Ureter (tissue), 1 donor: ENCODE results near the gene RASA3. TPM values are rescaled to one million over a fixed set of nuclear protein-coding genes. Genes with fewer than 3 reads are reported as not detected.
"Not testable (repeated sequence)": the region's sequence is repeated elsewhere in the genome, so short reads cannot be mapped to it uniquely, and the experiment has no call there.

Experiments
- DNase-seq: peaks from one replicate; pipeline ENCODE4 v3.0.0-alpha.2; 2020; ENCODE audit warnings: low spot score
- total RNA-seq: library from RNA; stranded (reverse); gene quantifications from one replicate; pipeline ENCODE4 v1.2.4, GENCODE V29; 2023
- donor health status: DM: yes; HTN: yes; CAD: no.

The RASA3 gene
- total RNA-seq, 1 donor from 2014 or later = 22.4 TPM

- no peak for DNase-seq
These were observed 23.8 kb upstream of the RASA3 start for GRCh38 chr13:114155926-114156883.

- no peak for DNase-seq
These were observed 22.9 kb upstream of the RASA3 start for GRCh38 chr13:114155320-114155719.

GRCh38 chr13:114154476-114154875, 22.1 kb upstream of the RASA3 start:
- no peak for DNase-seq

- DNase-seq = no peak
These were observed 21.2 kb upstream of the RASA3 start for GRCh38 chr13:114153485-114154080.

GRCh38 chr13:114152831-114153371, 20.5 kb upstream of the RASA3 start:
- no peak for DNase-seq

GRCh38 chr13:114152285-114152645, 19.8 kb upstream of the RASA3 start:
- no peak for DNase-seq

- no peak for DNase-seq
These were observed 19.3 kb upstream of the RASA3 start for GRCh38 chr13:114151565-114152284.

- DNase-seq = no peak
These were observed 18.6 kb upstream of the RASA3 start for GRCh38 chr13:114151031-114151430.

- DNase-seq = no peak
These were observed 17.6 kb upstream of the RASA3 start for GRCh38 chr13:114149774-114150740.

- DNase-seq = not testable (repeated sequence)
These were observed 16.5 kb upstream of the RASA3 start for GRCh38 chr13:114148886-114149285.

GRCh38 chr13:114148521-114148855, 16.1 kb upstream of the RASA3 start:
- DNase-seq = no peak

- DNase-seq = no peak
These were observed 15.5 kb upstream of the RASA3 start for GRCh38 chr13:114147803-114148520.

GRCh38 chr13:114146629-114147028, 14.2 kb upstream of the RASA3 start:
- no peak for DNase-seq

- DNase-seq = no peak
These were observed 13.8 kb upstream of the RASA3 start for GRCh38 chr13:114146173-114146572.

GRCh38 chr13:114145722-114146121, 13.3 kb upstream of the RASA3 start:
- DNase-seq = no peak

GRCh38 chr13:114145256-114145655, 12.8 kb upstream of the RASA3 start:
- DNase-seq = no peak

GRCh38 chr13:114144606-114145244, 12.3 kb upstream of the RASA3 start:
- DNase-seq = no peak

- no peak for DNase-seq
These were observed 11.6 kb upstream of the RASA3 start for GRCh38 chr13:114143806-114144605.
